Loucy (cell line): Measurements from ENCODE around the gene SLC12A2.

Experiments
- H2AFZ ChIP-seq: fragments of 200-600 bp; sonication (generic); 2 replicates; pipeline ENCODE4 v1.6.0; 2016; ENCODE audit warnings: antibody characterized with exemption, mild to moderate bottlenecking, low read length, moderate library complexity
- H3F3A ChIP-seq: fragments of 200-600 bp; 2 replicates; pipeline ENCODE4 v1.6.0; 2016; ENCODE audit warnings: antibody characterized with exemption, low read depth, mild to moderate bottlenecking
- H3K27me3 ChIP-seq: fragments of 200-600 bp; sonication (generic); 2 replicates; pipeline ENCODE4 v1.6.1; 2014; ENCODE audit warnings: low read length, mild to moderate bottlenecking; ENCODE audit not compliant: insufficient read depth, poor library complexity, severe bottlenecking
- H3K36me3 ChIP-seq: fragments of 200-600 bp; sonication (generic); 2 replicates; pipeline ENCODE4 v1.6.1; 2016; ENCODE audit warnings: low read length; ENCODE audit not compliant: insufficient read depth
- H3K4me1 ChIP-seq: fragments of 200-600 bp; sonication (generic); 2 replicates; pipeline ENCODE4 v1.5.1; 2014; ENCODE audit warnings: low read length, mild to moderate bottlenecking; ENCODE audit not compliant: insufficient read depth, poor library complexity, severe bottlenecking
- H3K4me2 ChIP-seq: fragments of 200-600 bp; sonication (generic); 2 replicates; pipeline ENCODE4 v1.6.0; 2014; ENCODE audit warnings: antibody characterized with exemption, low read length, low read depth, mild to moderate bottlenecking; ENCODE audit not compliant: poor library complexity, severe bottlenecking
- H3K4me3 ChIP-seq: fragments of 200-600 bp; sonication (generic); 2 replicates; pipeline ENCODE4 v1.5.1; 2014; ENCODE audit warnings: low read length, mild to moderate bottlenecking, mixed read lengths; ENCODE audit not compliant: poor library complexity, severe bottlenecking
- H3K79me2 ChIP-seq: fragments of 200-600 bp; sonication (generic); 2 replicates; pipeline ENCODE4 v1.6.1; 2014; ENCODE audit warnings: low read length; ENCODE audit not compliant: insufficient read depth
- H3K9ac ChIP-seq: fragments of 200-600 bp; sonication (generic); 2 replicates; pipeline ENCODE4 v1.6.0; 2014; ENCODE audit warnings: mild to moderate bottlenecking, low read depth, low read length, moderate library complexity; ENCODE audit not compliant: poor library complexity, severe bottlenecking
- H3K9me2 ChIP-seq: fragments of 200-600 bp; sonication (generic); replicated peaks from 2 replicates; pipeline ENCODE4 v1.6.1; 2016; ENCODE audit warnings: low read depth, low read length, mixed read lengths
- H3K9me3 ChIP-seq: fragments of 200-600 bp; sonication (generic); 2 replicates; pipeline ENCODE4 v1.6.1; 2014; ENCODE audit warnings: mild to moderate bottlenecking, antibody characterized with exemption, low read length, low read depth; ENCODE audit not compliant: insufficient read depth
- H4K20me1 ChIP-seq: fragments of 200-600 bp; sonication (generic); 2 replicates; pipeline ENCODE4 v1.6.0; 2014; ENCODE audit warnings: antibody characterized with exemption, low read length, mild to moderate bottlenecking; ENCODE audit not compliant: insufficient read depth, poor library complexity, severe bottlenecking
- CTCF ChIP-seq: fragments of 200-600 bp; sonication (generic); conservative IDR thresholded peaks from 2 replicates; pipeline ENCODE4 v1.5.1; 2014; ENCODE audit warnings: mild to moderate bottlenecking, antibody characterized with exemption, low read length
- EZH2phosphoT487 ChIP-seq: fragments of 200-600 bp; IDR thresholded peaks from 2 replicates; pipeline ENCODE4 v1.6.1; 2018; ENCODE audit warnings: antibody characterized with exemption, mild to moderate bottlenecking, moderate library complexity, borderline replicate concordance

The SLC12A2 gene

GRCh38 chr5:128093368-128093767, 9.8 kb downstream of the SLC12A2 start:
- Histone ChIP-seq H3K4me2 (no peak overlapping the region), H3K9me3 (peaks cover 11% of the 10 kb centered on the region; the same call in 1 of the 2 replicates), H3K4me3 (no peak overlapping the region), H3K79me2 (peaks cover 7% of the 10 kb centered on the region; the same call in 1 of the 2 replicates), H3K36me3 (no peaks in the 10 kb centered on the region), H2AFZ (no peak overlapping the region), H3K4me1 (peaks cover 7% of the 10 kb centered on the region), H3K9ac (no peak overlapping the region), H3K27me3 (no peaks in the 10 kb centered on the region), H3K9me2 (no peaks in the 10 kb centered on the region), H4K20me1 (peaks cover 3% of the 10 kb centered on the region), H3F3A (no peaks in the 10 kb centered on the region)
- no peak for TF ChIP-seq EZH2phosphoT487

- H3K9me3 ChIP-seq, result peaks cover 11% of the 10 kb centered on the region; the same call in 1 of the 2 replicates
- TF ChIP-seq CTCF, result no peak
- TF ChIP-seq EZH2phosphoT487, result no peak
These were observed 13.7 kb downstream of the SLC12A2 start for GRCh38 chr5:128097224-128097623.

GRCh38 chr5:128097781-128098180, 14.2 kb downstream of the SLC12A2 start:
- H4K20me1 ChIP-seq, result no peaks in the 10 kb centered on the region
- H3K36me3 ChIP-seq, result no peaks in the 10 kb centered on the region
- no peak overlapping the region for H3K9ac ChIP-seq
- no peaks in the 10 kb centered on the region for H3K9me2 ChIP-seq
- no peak overlapping the region for H3K4me2 ChIP-seq
- no peaks in the 10 kb centered on the region for H3K4me1 ChIP-seq
- peaks cover 11% of the 10 kb centered on the region; the same call in 1 of the 2 replicates for H3K9me3 ChIP-seq
- H2AFZ ChIP-seq, result no peak overlapping the region
- H3K79me2 ChIP-seq, result no peaks in the 10 kb centered on the region
- no peaks in the 10 kb centered on the region for H3K27me3 ChIP-seq
- no peak overlapping the region for H3K4me3 ChIP-seq
- TF ChIP-seq EZH2phosphoT487 (no peak), CTCF (no peak)
- H3F3A ChIP-seq, result no peaks in the 10 kb centered on the region

More at GRCh38 chr5:128097224-128097623, 13.7 kb downstream of the SLC12A2 start:
- Histone ChIP-seq H3K4me1 (no peaks in the 10 kb centered on the region), H4K20me1 (peaks cover under 1% of the 10 kb centered on the region), H3K36me3 (no peaks in the 10 kb centered on the region), H3K4me3 (no peak overlapping the region), H2AFZ (no peak overlapping the region), H3K27me3 (no peaks in the 10 kb centered on the region), H3F3A (no peaks in the 10 kb centered on the region), H3K4me2 (no peak overlapping the region), H3K9ac (no peak overlapping the region), H3K9me2 (no peaks in the 10 kb centered on the region), H3K79me2 (no peaks in the 10 kb centered on the region)

- no peaks in the 10 kb centered on the region for H3K9me2 ChIP-seq
- no peaks in the 10 kb centered on the region for H4K20me1 ChIP-seq
- no peak overlapping the region for H3K4me2 ChIP-seq
- H2AFZ ChIP-seq, result no peak overlapping the region
- no peaks in the 10 kb centered on the region for H3K4me1 ChIP-seq
- H3K4me3 ChIP-seq, result no peak overlapping the region
- no peaks in the 10 kb centered on the region for H3K79me2 ChIP-seq
- H3K9ac ChIP-seq, result no peak overlapping the region
- no peaks in the 10 kb centered on the region for H3F3A ChIP-seq
- no peaks in the 10 kb centered on the region for H3K27me3 ChIP-seq
- no peaks in the 10 kb centered on the region for H3K36me3 ChIP-seq
- TF ChIP-seq CTCF, result no peak
- no peak for TF ChIP-seq EZH2phosphoT487
- peaks cover 11% of the 10 kb centered on the region; the same call in 1 of the 2 replicates for H3K9me3 ChIP-seq
These were observed 16.4 kb downstream of the SLC12A2 start for GRCh38 chr5:128099944-128100343.
